C1 segment of cervical spinal cord (tissue), 14 donors: ENCODE data around the gene SUGCT.
"Not testable (repeated sequence)": the region's sequence is repeated elsewhere in the genome, so short reads cannot be mapped to it uniquely, and the experiment has no call there.

Source experiments
- DNase-seq, 14 donors: peaks; one replicate each; lab custom pipeline; 2025; lab: John Stamatoyannopoulos, UW

SUGCT gene

GRCh38 chr7:40138973-40139372 is 4.2 kb downstream of the SUGCT start:
- no peak for DNase-seq

DNA sequence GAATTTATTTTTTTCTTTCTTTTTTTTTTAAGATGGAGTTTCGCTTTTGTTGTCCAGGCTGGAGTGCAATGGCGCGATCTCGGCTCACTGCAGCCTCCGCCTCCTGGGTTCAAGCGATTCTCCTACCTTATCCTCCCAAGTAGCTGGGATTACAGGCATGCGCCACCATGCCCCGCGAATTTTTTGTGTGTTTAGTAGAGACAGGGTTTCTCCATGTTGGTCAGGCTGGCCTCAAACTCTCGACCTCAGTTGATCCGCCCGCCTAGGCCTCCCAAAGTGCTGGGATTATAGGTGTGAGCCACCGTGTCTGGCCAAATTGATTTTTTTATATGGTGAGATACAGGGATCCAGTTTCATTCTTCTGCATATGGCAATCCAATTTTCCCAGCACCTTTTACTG is 5.1 kb downstream of the SUGCT start:
- not testable (repeated sequence) for DNase-seq

GRCh38 chr7:40141916-40142315 is 7.1 kb downstream of the SUGCT start:
- DNase-seq = not testable (repeated sequence)

DNA sequence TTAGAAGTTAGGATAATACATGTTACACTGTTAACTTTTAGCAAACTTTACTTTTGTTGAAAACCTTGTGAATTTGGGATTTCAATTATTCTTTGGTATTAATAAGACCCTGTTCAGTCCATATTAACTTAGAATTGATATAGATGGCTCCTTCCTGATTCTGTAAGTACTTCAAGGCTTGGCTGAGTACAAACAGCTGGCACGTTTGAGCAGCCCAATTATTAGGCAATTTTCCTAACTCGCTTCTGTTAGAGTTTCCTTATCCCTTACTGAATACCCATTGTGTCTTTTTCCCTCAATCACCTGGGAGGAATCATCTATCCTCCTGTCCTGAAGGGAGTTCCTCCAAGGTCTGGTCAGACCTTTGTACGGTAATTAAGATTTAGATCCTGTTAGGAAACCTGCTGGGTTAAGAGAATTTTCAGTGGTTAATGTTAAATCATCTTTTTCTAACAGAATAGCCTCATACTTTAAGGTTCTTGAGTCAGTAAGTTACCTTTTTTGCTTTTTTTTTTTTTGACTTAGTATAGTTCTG is 10.9 kb downstream of the SUGCT start:
- DNase-seq = not testable (repeated sequence)

GRCh38 chr7:40147371-40148246 is 12.8 kb downstream of the SUGCT start:
- no peak for DNase-seq

- not testable (repeated sequence) for DNase-seq
Measured at GRCh38 chr7:40148247-40148580, 13.4 kb downstream of the SUGCT start.

DNA sequence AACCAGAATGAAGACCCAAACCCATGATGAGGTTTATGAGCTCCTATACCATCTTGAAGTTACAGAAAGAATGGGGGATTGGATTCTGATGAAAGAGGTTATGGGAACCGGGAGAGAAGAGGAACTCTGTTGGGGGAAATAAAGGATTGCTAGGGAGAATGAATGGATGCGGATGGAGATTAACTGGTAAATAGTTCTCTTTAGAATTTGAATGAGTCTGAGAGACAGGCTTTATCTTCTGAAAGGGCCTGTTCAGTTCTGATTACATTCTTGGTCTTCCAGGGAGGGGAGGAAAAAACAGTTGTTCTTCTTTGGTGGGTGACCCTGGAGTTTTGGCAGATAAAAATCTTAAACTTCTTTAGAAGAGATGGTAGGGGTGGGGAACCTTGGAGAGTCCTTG is 13.9 kb downstream of the SUGCT start:
- DNase-seq = no peak

- DNase-seq = no peak
Measured at GRCh38 chr7:40151504-40151903, 16.7 kb downstream of the SUGCT start.

DNA sequence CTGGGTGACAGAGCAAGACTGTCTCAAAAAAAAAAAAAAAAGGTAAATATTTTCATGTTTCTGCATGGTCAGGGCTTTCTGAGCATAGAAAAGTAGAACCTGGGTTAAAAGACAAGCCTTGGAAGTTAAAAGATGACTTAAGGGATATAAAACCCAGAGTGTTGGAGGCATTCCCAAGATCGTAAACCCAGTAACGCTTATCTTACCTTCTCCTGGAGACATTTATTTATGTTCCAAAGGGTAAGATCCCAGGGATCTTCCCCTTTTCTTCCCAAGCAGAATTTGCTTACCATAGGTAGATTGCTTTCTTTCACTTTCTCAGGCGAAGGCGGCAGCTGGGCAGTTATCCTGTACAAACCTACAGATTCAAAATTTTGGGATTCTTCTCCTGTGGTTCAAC is 22.2 kb downstream of the SUGCT start:
- no peak for DNase-seq

GRCh38 chr7:40162516-40162915 is 27.7 kb downstream of the SUGCT start:
- DNase-seq = no peak

- no peak for DNase-seq
Measured at GRCh38 chr7:40165216-40165615, 30.4 kb downstream of the SUGCT start.

DNA sequence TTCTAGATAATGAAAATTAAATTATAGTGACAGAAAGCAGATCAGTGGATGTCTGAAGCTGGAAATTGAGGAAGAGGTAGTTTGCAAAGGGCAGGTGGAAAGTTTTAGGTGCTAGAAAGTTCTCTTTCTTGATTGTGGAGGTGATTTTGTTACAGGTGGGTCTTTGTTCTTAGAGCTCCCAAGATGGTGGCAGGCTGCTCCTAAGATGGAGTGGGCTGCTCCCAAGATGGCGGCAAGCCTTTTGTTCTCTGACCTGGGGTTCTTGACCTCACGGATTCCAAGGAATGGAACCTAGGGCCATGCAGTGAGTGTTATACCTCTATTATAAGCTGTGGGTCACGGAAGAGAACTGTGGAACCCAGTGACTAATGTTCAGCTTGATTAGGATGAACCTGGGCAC is 32.5 kb downstream of the SUGCT start:
- DNase-seq = no peak

- not testable (repeated sequence) for DNase-seq
Measured at GRCh38 chr7:40168266-40168665, 33.5 kb downstream of the SUGCT start.

GRCh38 chr7:40173121-40173520 is 38.3 kb downstream of the SUGCT start:
- not testable (repeated sequence) for DNase-seq

GRCh38 chr7:40175256-40175655 is 40.5 kb downstream of the SUGCT start:
- DNase-seq = not testable (repeated sequence)

DNA sequence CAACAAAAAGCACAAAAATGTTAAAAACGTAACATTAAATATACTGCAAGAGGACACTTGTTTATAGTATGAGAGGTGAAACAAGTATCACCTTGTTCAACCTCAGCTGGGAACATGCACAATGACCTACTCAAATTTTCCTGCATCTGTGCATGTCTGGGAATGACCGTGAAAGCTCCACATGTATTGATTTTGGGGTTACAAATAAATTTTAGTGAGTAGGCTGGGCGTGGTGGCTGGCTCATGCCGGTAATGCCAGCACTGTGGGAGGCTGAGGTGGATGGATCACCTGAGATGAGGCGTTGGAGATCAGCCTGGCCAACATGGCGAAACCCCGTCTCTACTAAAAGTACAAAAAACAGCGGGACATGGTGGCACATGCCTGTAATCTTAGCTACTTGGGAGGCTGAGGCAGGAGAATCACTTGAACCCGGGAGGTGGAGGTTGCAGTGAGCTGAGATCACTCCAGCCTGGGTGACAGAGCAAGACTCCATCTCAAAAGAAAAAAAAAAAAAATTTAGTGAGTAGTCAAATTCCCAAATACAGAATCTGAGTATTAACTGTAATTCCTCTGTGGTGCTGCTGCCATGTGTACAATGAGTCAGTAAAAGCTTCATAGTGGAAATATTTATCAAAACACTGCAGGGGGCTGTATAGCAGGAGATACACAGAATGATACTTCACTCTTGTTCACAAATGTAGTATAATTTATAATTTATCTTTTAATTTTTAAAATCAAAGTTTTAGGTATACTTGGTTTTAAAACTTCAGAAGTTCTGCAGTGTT is 41.1 kb downstream of the SUGCT start:
- no peak for DNase-seq

- no peak for DNase-seq
Measured at GRCh38 chr7:40177071-40177470, 42.3 kb downstream of the SUGCT start.

- no peak for DNase-seq
Measured at GRCh38 chr7:40182452-40182851, 47.6 kb downstream of the SUGCT start.

- DNase-seq = no peak
Measured at GRCh38 chr7:40186586-40186985, 51.8 kb downstream of the SUGCT start.

- no peak for DNase-seq
Measured at GRCh38 chr7:40192036-40192435, 57.2 kb downstream of the SUGCT start.

- no peak for DNase-seq
Measured at GRCh38 chr7:40194745-40195144, 59.9 kb downstream of the SUGCT start.

GRCh38 chr7:40197527-40197926 is 62.7 kb downstream of the SUGCT start:
- DNase-seq = no peak
